Keratinocyte (primary cell): ENCODE results near the gene FAM136A. TPM values are rescaled to one million over a fixed set of nuclear protein-coding genes. Genes with fewer than 3 reads are reported as not detected.

ENCODE experiments used
- DNase-seq: peaks from one replicate; pipeline ENCODE4 v3.0.0-alpha.2; 2011; ENCODE audit warnings: low read depth, missing footprints, low spot score
- FAIRE-seq: peaks from 2 replicates; lab custom pipeline; 2011; peaks lifted over from hg19 to GRCh38; lab: Jason Lieb, UNC
- H2AFZ ChIP-seq: 2 replicates; pipeline ENCODE4 v1.6.0; 2012; ENCODE audit warnings: low read length, control low read depth, inconsistent platforms; ENCODE audit not compliant: control insufficient read depth
- H3K27ac ChIP-seq: 2 replicates; pipeline ENCODE4 v1.5.1; 2011; ENCODE audit warnings: low read length; ENCODE audit not compliant: control insufficient read depth, insufficient read depth
- H3K27me3 ChIP-seq: 3 replicates; pipeline ENCODE4 v1.6.0; 2011; ENCODE audit warnings: low read length; ENCODE audit not compliant: control insufficient read depth, insufficient read depth; ENCODE audit errors: extremely low read depth
- H3K36me3 ChIP-seq, 2 experiments: 2 replicates in 1 of 2; 3 replicates in 1 of 2; pipeline ENCODE4 v1.5.1; 2011; ENCODE audit warnings: low read length in 2 of 2, mild to moderate bottlenecking in 1 of 2; ENCODE audit not compliant: control insufficient read depth in 2 of 2, insufficient read depth in 2 of 2; ENCODE audit errors: extremely low read depth in 1 of 2
- H3K4me1 ChIP-seq: 3 replicates; pipeline ENCODE4 v1.5.1; 2011; ENCODE audit warnings: low read length; ENCODE audit not compliant: control insufficient read depth, insufficient read depth; ENCODE audit errors: extremely low read depth
- H3K4me2 ChIP-seq: 3 replicates; pipeline ENCODE4 v1.6.0; 2011; ENCODE audit warnings: low read depth, low read length; ENCODE audit not compliant: control insufficient read depth, insufficient read depth; ENCODE audit errors: extremely low read depth
- H3K4me3 ChIP-seq, 3 experiments: fragments of 200-600 bp in 1 of 3; sonication (generic) in 1 of 3; 2 replicates in 2 of 3; 3 replicates in 1 of 3; pipeline ENCODE4 v1.5.1; 2011 to 2016; ENCODE audit warnings: low read length in 3 of 3, mild to moderate bottlenecking in 3 of 3, control low read depth in 2 of 3, inconsistent platforms in 1 of 3, low read depth in 1 of 3, mixed read lengths in 1 of 3, mixed run types in 1 of 3, moderate library complexity in 1 of 3; ENCODE audit not compliant: control insufficient read depth in 2 of 3, insufficient read depth in 2 of 3; ENCODE audit errors: extremely low read depth in 1 of 3
- H3K79me2 ChIP-seq: 2 replicates; pipeline ENCODE4 v1.6.0; 2012; ENCODE audit warnings: low read length; ENCODE audit not compliant: control insufficient read depth, insufficient read depth
- H3K9ac ChIP-seq: 3 replicates; pipeline ENCODE4 v1.6.0; 2011; ENCODE audit warnings: low read length; ENCODE audit not compliant: control insufficient read depth, insufficient read depth; ENCODE audit errors: extremely low read depth
- H3K9me1 ChIP-seq: 3 replicates; pipeline ENCODE4 v1.6.0; 2011; ENCODE audit warnings: low read length; ENCODE audit not compliant: control insufficient read depth, insufficient read depth; ENCODE audit errors: extremely low read depth
- H3K9me3 ChIP-seq: 2 replicates; pipeline ENCODE4 v1.5.1; 2012; ENCODE audit warnings: low read depth, low read length; ENCODE audit not compliant: control insufficient read depth
- H4K20me1 ChIP-seq: 3 replicates; pipeline ENCODE4 v1.6.0; 2011; ENCODE audit warnings: low read length; ENCODE audit not compliant: control insufficient read depth, insufficient read depth; ENCODE audit errors: extremely low read depth
- CTCF ChIP-seq, 3 experiments: IDR thresholded peaks in 1 of 3; conservative IDR thresholded peaks in 1 of 3; optimal IDR thresholded peaks in 1 of 3; 2 replicates in 2 of 3; 3 replicates in 1 of 3; pipeline versions ENCODE3 to v1.5.1; 2011; ENCODE audit warnings: low read length in 3 of 3, mild to moderate bottlenecking in 3 of 3, moderate library complexity in 2 of 3, control low read depth in 1 of 3, inconsistent platforms in 1 of 3; ENCODE audit not compliant: insufficient read depth in 2 of 3; ENCODE audit errors: extremely low read depth in 1 of 3
- EZH2 ChIP-seq: IDR thresholded peaks from one replicate; pipeline ENCODE4 v1.6.1; 2012; ENCODE audit warnings: inconsistent platforms, mild to moderate bottlenecking, low read length, moderate library complexity
- dilution Hi-C: fragments of 300-500 bp; cut with MboI; formaldehyde crosslinking; loops from one replicate; pipeline ENCODE4 v1.7.0; 2020; ENCODE audit warnings: low sequenced_read_pairs; ENCODE audit not compliant: extremely low pct_ligation_motif_present
- polyA plus RNA-seq, 5 experiments: library from polyadenylated mRNA; depleted of rRNA in 3 of 5; stranded (reverse) in 3 of 5; stranded (forward) in 1 of 5; unstranded in 1 of 5; fragments of >200 nt; gene quantifications; 1 replicate in 1 of 5; 2 replicates in 3 of 5; 3 replicates in 1 of 5; pipeline versions ENCODE4 v1.2.1 to v1.2.3, GENCODE V29; 2011 to 2012; ENCODE audit warnings: missing spikeins in 2 of 5, low read depth in 1 of 5, low replicate concordance in 1 of 5

The FAM136A gene
- polyA plus RNA-seq, 1 donor (not counting 4 experiments of a cell fraction or from before 2014, with no cell fraction given), result 35.8 TPM

GRCh38 chr2:70328921-70329561 lies 27.2 kb upstream of the FAM136A start:
- H3K9ac ChIP-seq, result peak overlapping the region; percentile 67
- H4K20me1 ChIP-seq, result no peaks in the 10 kb centered on the region
- H2AFZ ChIP-seq, result peak overlapping the region; percentile 74
- no peaks in the 10 kb centered on the region for H3K27me3 ChIP-seq
- peaks cover 12% of the 10 kb centered on the region for H3K4me1 ChIP-seq
- no peaks in the 10 kb centered on the region for H3K9me3 ChIP-seq
- H3K4me3 ChIP-seq, result peak overlapping the region in 2 of 3 experiments; percentile 21 to 29
- dilution Hi-C loops, result no loop called here
- peak overlapping the region; percentile 92 for H3K27ac ChIP-seq
- no peaks in the 10 kb centered on the region for H3K9me1 ChIP-seq
- H3K4me2 ChIP-seq, result peak overlapping the region; percentile 84
- TF ChIP-seq EZH2 (no peak), CTCF (optimal IDR thresholded peaks at IDR 0.05 in 1 of 3, IDR thresholded peaks at IDR 0.05 in 1 of 3, conservative IDR thresholded peaks at IDR 0.05 in 1 of 3; ENCODE audit: extremely low read depth in 1 of 3, insufficient read depth in 2 of 3, low read length in 3 of 3) (no peak)
- H3K36me3 ChIP-seq, result no peaks in the 10 kb centered on the region
- DNase-seq (peak; percentile 86), FAIRE-seq (peak; percentile 95)
- H3K79me2 ChIP-seq, result no peaks in the 10 kb centered on the region

GRCh38 chr2:70325875-70326274 lies 24.0 kb upstream of the FAM136A start:
- no peak overlapping the region for H3K27ac ChIP-seq
- no peaks in the 10 kb centered on the region for H3K79me2 ChIP-seq
- no peak overlapping the region for H3K9ac ChIP-seq
- no peaks in the 10 kb centered on the region for H3K9me3 ChIP-seq
- no peaks in the 10 kb centered on the region for H3K9me1 ChIP-seq
- H3K4me3 ChIP-seq, result no peak overlapping the region
- FAIRE-seq (no peak), DNase-seq (no peak)
- TF ChIP-seq CTCF (optimal IDR thresholded peaks at IDR 0.05 in 1 of 3, IDR thresholded peaks at IDR 0.05 in 1 of 3, conservative IDR thresholded peaks at IDR 0.05 in 1 of 3; ENCODE audit: extremely low read depth in 1 of 3, insufficient read depth in 2 of 3, low read length in 3 of 3) (no peak), EZH2 (no peak)
- H3K27me3 ChIP-seq, result no peaks in the 10 kb centered on the region
- no peak overlapping the region for H2AFZ ChIP-seq
- peaks cover 12% of the 10 kb centered on the region for H3K4me1 ChIP-seq
- dilution Hi-C loops, result no loop called here
- H4K20me1 ChIP-seq, result no peaks in the 10 kb centered on the region
- no peak overlapping the region for H3K4me2 ChIP-seq
- no peaks in the 10 kb centered on the region for H3K36me3 ChIP-seq
